Measurements from ENCODE around the gene ZNF484. TPM values are rescaled to one million over a fixed set of nuclear protein-coding genes. Genes with fewer than 3 reads are reported as not detected.
"Not testable (repeated sequence)": the region's sequence is repeated elsewhere in the genome, so short reads cannot be mapped to it uniquely, and the experiment has no call there.

ZNF484 gene
- total RNA-seq, 2 donors from 2014 or later: 4.0 to 7.1 TPM

DNA sequence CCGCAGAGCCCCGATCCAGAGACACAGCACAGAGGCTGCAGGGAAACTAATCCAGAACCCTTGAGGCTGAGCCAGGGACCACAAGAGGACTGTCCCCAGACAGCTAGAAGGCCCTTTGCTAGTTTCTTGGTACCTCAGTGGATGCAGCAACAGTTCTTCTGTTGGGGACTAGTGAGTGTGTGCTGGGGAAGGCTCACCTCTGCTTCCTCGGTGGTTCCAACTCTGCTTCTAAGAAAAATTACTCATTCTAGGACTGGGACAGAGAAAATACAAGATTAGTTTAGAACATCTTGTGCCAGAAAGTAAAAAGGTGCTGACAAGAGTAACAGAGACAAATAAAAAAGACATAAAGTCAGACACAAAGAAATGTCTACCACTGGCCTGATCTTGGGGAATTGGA is 19.5 kb upstream of the ZNF484 start:
- no peak for DNase-seq
- H3K27me3 ChIP-seq: no peaks in the 10 kb centered on the region
- no peak overlapping the region for H3K9ac ChIP-seq (ENCODE audit: low read depth in 2 of 2, low read length in 2 of 2)
- no peaks in the 10 kb centered on the region for H3K36me3 ChIP-seq
- no peak overlapping the region for H3K27ac ChIP-seq
- TF ChIP-seq, protein P1, sequence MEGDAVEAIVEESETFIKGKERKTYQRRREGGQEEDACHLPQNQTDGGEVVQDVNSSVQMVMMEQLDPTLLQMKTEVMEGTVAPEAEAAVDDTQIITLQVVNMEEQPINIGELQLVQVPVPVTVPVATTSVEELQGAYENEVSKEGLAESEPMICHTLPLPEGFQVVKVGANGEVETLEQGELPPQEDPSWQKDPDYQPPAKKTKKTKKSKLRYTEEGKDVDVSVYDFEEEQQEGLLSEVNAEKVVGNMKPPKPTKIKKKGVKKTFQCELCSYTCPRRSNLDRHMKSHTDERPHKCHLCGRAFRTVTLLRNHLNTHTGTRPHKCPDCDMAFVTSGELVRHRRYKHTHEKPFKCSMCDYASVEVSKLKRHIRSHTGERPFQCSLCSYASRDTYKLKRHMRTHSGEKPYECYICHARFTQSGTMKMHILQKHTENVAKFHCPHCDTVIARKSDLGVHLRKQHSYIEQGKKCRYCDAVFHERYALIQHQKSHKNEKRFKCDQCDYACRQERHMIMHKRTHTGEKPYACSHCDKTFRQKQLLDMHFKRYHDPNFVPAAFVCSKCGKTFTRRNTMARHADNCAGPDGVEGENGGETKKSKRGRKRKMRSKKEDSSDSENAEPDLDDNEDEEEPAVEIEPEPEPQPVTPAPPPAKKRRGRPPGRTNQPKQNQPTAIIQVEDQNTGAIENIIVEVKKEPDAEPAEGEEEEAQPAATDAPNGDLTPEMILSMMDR (IDR thresholded peaks at IDR 0.05): no peak
- intact Hi-C loops (cut with DNase I): no loop called here
- no peaks in the 10 kb centered on the region for H3K4me1 ChIP-seq
- H3K9me3 ChIP-seq: no peaks in the 10 kb centered on the region
- no peak overlapping the region for H3K4me3 ChIP-seq

DNA sequence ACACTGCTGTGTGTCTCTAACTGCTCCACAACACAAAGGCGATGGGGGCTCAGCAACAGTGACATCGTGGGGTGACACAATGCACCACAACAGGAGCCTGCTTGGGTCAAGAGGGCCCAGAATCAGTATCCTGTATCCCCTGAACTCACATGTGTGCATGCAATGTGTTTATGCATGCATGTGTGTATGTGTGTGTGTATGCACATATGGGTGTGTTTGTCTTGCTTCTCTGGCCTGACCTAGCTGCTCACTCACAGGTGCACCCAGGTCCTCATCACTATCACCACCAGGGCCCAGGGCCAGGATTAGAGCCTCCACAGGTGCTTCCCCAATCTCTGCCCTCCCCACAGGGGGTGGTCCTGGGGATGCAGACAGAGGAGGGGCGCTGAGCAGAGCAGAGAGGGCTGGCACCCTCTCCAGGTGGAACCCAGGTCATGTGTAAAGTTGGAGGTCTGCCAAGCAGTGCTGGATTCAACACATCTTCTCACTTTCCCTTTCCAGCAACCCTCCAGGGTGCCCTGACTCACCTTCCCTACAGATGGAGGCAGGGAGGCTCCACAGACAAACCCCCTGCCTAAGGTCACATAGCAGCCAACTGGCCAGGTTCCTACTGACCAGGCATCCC is 18.1 kb upstream of the ZNF484 start:
- DNase-seq: no peak
- intact Hi-C loops (cut with DNase I): no loop called here
- no peak overlapping the region for H3K9ac ChIP-seq (ENCODE audit: low read depth in 2 of 2, low read length in 2 of 2)
- no peak overlapping the region for H3K4me3 ChIP-seq
- H3K27me3 ChIP-seq: no peaks in the 10 kb centered on the region
- no peaks in the 10 kb centered on the region for H3K9me3 ChIP-seq
- H3K4me1 ChIP-seq: no peaks in the 10 kb centered on the region
- H3K36me3 ChIP-seq: no peaks in the 10 kb centered on the region
- TF ChIP-seq, protein P1 (IDR thresholded peaks at IDR 0.05): no peak
- no peak overlapping the region for H3K27ac ChIP-seq

DNA sequence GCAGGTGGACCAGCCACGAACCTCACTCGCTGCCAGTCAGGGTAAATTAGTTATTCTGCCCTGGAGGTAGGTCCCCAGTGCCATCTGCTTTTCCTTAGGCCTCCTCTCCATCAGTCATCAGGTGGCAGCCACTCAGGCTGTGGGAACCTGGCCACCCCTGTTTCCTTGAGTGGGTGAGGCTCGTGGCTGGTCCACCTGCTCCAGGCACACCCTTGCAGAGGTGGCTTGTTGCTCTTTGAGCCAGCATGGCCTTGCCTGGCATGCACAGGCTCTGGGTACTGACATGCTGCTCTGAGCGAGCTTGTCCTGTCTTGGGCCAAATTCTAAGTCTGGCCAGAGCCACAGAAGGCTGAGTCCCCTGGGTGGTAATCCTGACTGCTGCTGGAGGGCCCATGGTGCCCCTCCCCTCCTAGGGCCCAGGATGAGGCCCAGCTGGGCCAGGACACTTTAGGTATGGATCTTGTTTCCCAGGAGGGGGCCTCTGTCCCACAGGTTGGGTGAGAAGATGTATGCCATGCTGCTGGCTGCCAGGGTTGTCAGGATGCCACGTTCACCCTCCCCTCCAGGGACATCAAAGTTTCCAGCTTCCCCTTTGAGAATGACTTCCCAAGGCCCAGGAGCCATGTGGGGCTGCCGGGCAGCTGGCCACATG is 17.0 kb upstream of the ZNF484 start:
- intact Hi-C loops (cut with DNase I): no loop called here
- Histone ChIP-seq H3K36me3 (no peaks in the 10 kb centered on the region), H3K27ac (no peak overlapping the region), H3K9me3 (no peaks in the 10 kb centered on the region), H3K9ac (ENCODE audit: low read depth in 2 of 2, low read length in 2 of 2) (no peak overlapping the region), H3K4me1 (no peaks in the 10 kb centered on the region), H3K4me3 (no peak overlapping the region), H3K27me3 (no peaks in the 10 kb centered on the region)
- TF ChIP-seq, protein P1 (IDR thresholded peaks at IDR 0.05): no peak
- no peak for DNase-seq

DNA sequence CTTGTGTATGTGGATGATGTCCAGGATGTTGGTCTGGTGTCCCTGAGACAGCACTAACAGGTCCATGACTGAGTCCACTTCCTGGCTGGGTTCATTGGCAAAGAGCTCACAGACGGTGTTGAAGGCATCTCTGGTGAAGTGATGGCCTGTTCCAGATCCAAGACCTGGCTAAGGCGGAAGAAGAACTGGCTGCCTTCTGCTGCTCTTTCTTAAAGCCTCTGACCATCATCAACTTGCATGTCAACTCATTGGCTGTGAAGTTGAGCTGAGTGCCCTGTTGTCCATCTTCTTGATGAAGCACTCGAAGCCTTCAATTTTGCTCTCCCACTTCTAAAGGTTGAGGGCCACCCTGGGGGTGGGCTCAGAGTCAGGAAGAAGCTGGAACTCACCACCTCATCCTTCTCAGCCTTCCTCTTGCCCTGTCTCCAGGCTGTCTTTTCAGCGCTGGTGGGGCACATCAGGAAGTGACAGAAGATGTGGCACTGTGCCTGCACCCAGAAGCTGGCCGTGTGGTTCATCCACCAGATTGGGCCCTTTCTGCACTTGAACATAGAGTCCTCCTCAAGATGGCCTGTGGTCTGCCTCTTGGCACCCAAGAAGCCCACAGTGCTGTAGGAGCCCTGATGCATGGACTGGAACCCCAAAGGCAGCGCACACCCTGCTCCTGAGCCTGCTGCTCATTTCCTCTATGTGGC is 16.2 kb upstream of the ZNF484 start:
- intact Hi-C loops (cut with DNase I); H3K9me3 ChIP-seq; H3K9ac ChIP-seq (ENCODE audit: low read depth in 2 of 2, low read length in 2 of 2); H3K27ac ChIP-seq; H3K4me1 ChIP-seq; H3K4me3 ChIP-seq; DNase-seq; H3K27me3 ChIP-seq; H3K36me3 ChIP-seq: not testable (repeated sequence)

DNA sequence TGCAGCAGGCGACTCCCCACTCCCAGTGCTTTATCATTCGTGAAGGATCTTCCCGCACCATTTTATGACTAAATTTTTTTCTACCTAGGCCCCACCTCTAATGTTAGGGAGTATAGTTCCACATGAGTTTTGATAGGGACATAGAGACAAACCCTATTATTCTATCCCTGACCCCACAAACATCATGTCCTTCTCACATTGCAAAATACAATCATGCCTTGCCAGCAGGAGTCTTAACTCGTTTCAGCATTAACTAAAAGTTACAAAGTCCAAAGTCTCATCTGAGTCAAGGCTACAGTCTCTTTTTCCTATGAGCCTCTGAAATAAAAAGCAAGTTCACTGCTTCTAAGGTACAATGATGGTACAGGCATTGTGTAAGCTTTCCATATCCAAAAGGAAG is 14.4 kb upstream of the ZNF484 start:
- H3K27me3 ChIP-seq; H3K4me3 ChIP-seq; H3K36me3 ChIP-seq; H3K27ac ChIP-seq; H3K9me3 ChIP-seq; H3K9ac ChIP-seq (ENCODE audit: low read depth in 2 of 2, low read length in 2 of 2); intact Hi-C loops (cut with DNase I); H3K4me1 ChIP-seq; DNase-seq: not testable (repeated sequence)

DNA sequence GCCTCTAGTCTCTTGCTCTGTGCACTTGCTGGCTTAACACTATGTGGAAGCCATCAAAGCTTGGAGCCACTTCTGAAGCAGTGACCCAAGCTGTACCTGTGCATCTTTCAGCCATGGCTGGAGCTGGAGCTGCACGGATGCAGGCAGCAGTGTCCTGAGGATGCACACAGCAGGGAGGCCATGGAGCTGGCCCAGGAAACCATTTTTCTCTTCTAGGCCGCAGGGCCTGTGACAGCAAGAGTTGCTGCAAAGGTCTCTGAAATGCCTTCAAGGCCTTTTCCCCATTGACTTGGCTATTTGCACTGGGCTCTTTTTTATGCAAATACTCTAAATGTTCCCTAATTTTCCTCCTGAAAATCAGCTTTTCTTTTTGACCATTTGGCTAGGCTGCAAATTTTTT is 12.9 kb upstream of the ZNF484 start:
- no peak overlapping the region for H3K27ac ChIP-seq
- no peaks in the 10 kb centered on the region for H3K27me3 ChIP-seq
- no peak overlapping the region for H3K4me3 ChIP-seq
- DNase-seq: no peak
- intact Hi-C loops (cut with DNase I): no loop called here
- TF ChIP-seq, protein P1 (IDR thresholded peaks at IDR 0.05): no peak
- no peaks in the 10 kb centered on the region for H3K36me3 ChIP-seq
- H3K9ac ChIP-seq (ENCODE audit: low read depth in 2 of 2, low read length in 2 of 2): no peak overlapping the region
- no peaks in the 10 kb centered on the region for H3K4me1 ChIP-seq
- no peaks in the 10 kb centered on the region for H3K9me3 ChIP-seq

Data from colonic mucosa (tissue), 4 donors.